Vagina (tissue), 2 donors: ENCODE results near the gene CTBP2. TPM values are rescaled to one million over a fixed set of nuclear protein-coding genes. Genes with fewer than 3 reads are reported as not detected.

Experiments
- DNase-seq, 2 donors: peaks; one replicate each; pipeline ENCODE4 v3.0.0-alpha.2; 2017; ENCODE audit errors: extremely low spot score in 2 of 2
- H3K27ac ChIP-seq: fragments of 200-600 bp; sonication (generic); one replicate; pipeline ENCODE4 v1.5.1; 2019
- H3K27me3 ChIP-seq: fragments of 200-600 bp; sonication (generic); one replicate; pipeline ENCODE4 v1.5.1; 2019
- H3K36me3 ChIP-seq, 2 donors: fragments of 200-600 bp; sonication (generic); one replicate each; pipeline ENCODE4 v1.5.1; 2017 to 2019
- H3K4me1 ChIP-seq: fragments of 200-600 bp; sonication (generic); one replicate; pipeline ENCODE4 v1.5.1; 2019
- H3K4me3 ChIP-seq, 2 donors: fragments of 200-600 bp; sonication (generic); 1 replicate in 1 of 2; 2 replicates in 1 of 2; pipeline ENCODE4 v1.5.1; 2016 to 2019
- H3K9me3 ChIP-seq: fragments of 200-600 bp; sonication (generic); one replicate; pipeline ENCODE4 v1.5.1; 2019
- POLR2A ChIP-seq, 2 donors: fragments of 450-650 bp; IDR thresholded peaks; one replicate each; pipeline ENCODE4 v1.6.1; 2017; ENCODE audit warnings: antibody characterized with exemption in 2 of 2, mild to moderate bottlenecking in 2 of 2, moderate library complexity in 2 of 2
- POLR2AphosphoS5 ChIP-seq, 2 donors: sonication (generic); formaldehyde crosslinking; IDR thresholded peaks; one replicate each; pipeline ENCODE4 v1.9.0; 2017; ENCODE audit warnings: antibody characterized with exemption in 2 of 2, mild to moderate bottlenecking in 2 of 2, low read depth in 1 of 2; ENCODE audit not compliant: insufficient read depth in 1 of 2
- intact Hi-C: fragments of 100-400 bp; cut with DNase I; formaldehyde crosslinking; loops from one replicate; pipeline ENCODE4 v1.15.1; 2023
- total RNA-seq: library from RNA; depleted of rRNA; stranded (reverse); fragments of >200 nt; gene quantifications from one replicate; pipeline ENCODE4 v1.2.3, GENCODE V29; 2016
- TF ChIP-seq, protein P1 (sequence below), 3 experiments: fragments of 450-650 bp in 2 of 3; fragments of 200-600 bp in 1 of 3; sonication (generic) in 1 of 3; IDR thresholded peaks; one replicate each; pipeline ENCODE4 v1.5.1; 2017 to 2019; ENCODE audit warnings: antibody characterized with exemption in 3 of 3, mild to moderate bottlenecking in 2 of 3, moderate library complexity in 2 of 3

The CTBP2 gene
- total RNA-seq, 1 donor from 2014 or later: 74.4 TPM

- no peak overlapping the region for H3K4me3 ChIP-seq
- TF ChIP-seq POLR2A (IDR thresholded peaks at IDR 0.05): no peak
- TF ChIP-seq POLR2AphosphoS5 (IDR thresholded peaks at IDR 0.05; ENCODE audit: insufficient read depth in 1 of 2, low read depth in 1 of 2): no peak
- TF ChIP-seq, protein P1, sequence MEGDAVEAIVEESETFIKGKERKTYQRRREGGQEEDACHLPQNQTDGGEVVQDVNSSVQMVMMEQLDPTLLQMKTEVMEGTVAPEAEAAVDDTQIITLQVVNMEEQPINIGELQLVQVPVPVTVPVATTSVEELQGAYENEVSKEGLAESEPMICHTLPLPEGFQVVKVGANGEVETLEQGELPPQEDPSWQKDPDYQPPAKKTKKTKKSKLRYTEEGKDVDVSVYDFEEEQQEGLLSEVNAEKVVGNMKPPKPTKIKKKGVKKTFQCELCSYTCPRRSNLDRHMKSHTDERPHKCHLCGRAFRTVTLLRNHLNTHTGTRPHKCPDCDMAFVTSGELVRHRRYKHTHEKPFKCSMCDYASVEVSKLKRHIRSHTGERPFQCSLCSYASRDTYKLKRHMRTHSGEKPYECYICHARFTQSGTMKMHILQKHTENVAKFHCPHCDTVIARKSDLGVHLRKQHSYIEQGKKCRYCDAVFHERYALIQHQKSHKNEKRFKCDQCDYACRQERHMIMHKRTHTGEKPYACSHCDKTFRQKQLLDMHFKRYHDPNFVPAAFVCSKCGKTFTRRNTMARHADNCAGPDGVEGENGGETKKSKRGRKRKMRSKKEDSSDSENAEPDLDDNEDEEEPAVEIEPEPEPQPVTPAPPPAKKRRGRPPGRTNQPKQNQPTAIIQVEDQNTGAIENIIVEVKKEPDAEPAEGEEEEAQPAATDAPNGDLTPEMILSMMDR (IDR thresholded peaks at IDR 0.05): no peak
- DNase-seq: no peak
- H3K4me1 ChIP-seq: peaks cover 88% of the 10 kb centered on the region
- no peak overlapping the region for H3K27ac ChIP-seq
- no peaks in the 10 kb centered on the region for H3K9me3 ChIP-seq
- intact Hi-C loops: no loop called here
- no peaks in the 10 kb centered on the region for H3K36me3 ChIP-seq
- H3K27me3 ChIP-seq: no peaks in the 10 kb centered on the region
Measured at GRCh38 chr10:125122566-125122965, 37.8 kb downstream of the CTBP2 start.

GRCh38 chr10:125121003-125121402 is 39.4 kb downstream of the CTBP2 start:
- Histone ChIP-seq H3K27ac (no peak overlapping the region), H3K9me3 (no peaks in the 10 kb centered on the region), H3K4me3 (no peak overlapping the region), H3K27me3 (no peaks in the 10 kb centered on the region), H3K4me1 (peaks cover 89% of the 10 kb centered on the region), H3K36me3 (no peaks in the 10 kb centered on the region)
- no peak for DNase-seq
- TF ChIP-seq POLR2A (IDR thresholded peaks at IDR 0.05): no peak
- no peak for TF ChIP-seq POLR2AphosphoS5 (IDR thresholded peaks at IDR 0.05; ENCODE audit: insufficient read depth in 1 of 2, low read depth in 1 of 2)
- TF ChIP-seq, protein P1 (IDR thresholded peaks at IDR 0.05): no peak
- intact Hi-C loops: no loop called here

GRCh38 chr10:125120053-125120710 is 40.2 kb downstream of the CTBP2 start:
- intact Hi-C loops: no loop called here
- Histone ChIP-seq H3K4me3 (no peak overlapping the region), H3K27me3 (no peaks in the 10 kb centered on the region), H3K36me3 (no peaks in the 10 kb centered on the region), H3K4me1 (peaks cover 89% of the 10 kb centered on the region), H3K9me3 (no peaks in the 10 kb centered on the region), H3K27ac (no peak overlapping the region)
- no peak for DNase-seq
- TF ChIP-seq, protein P1 (IDR thresholded peaks at IDR 0.05): no peak
- no peak for TF ChIP-seq POLR2AphosphoS5 (IDR thresholded peaks at IDR 0.05; ENCODE audit: insufficient read depth in 1 of 2, low read depth in 1 of 2)
- TF ChIP-seq POLR2A (IDR thresholded peaks at IDR 0.05): no peak

- intact Hi-C loops: no loop called here
- Histone ChIP-seq H3K27ac (peak overlapping the region; percentile 52), H3K27me3 (no peaks in the 10 kb centered on the region), H3K4me3 (no peak overlapping the region), H3K4me1 (peaks cover 89% of the 10 kb centered on the region), H3K36me3 (no peaks in the 10 kb centered on the region), H3K9me3 (no peaks in the 10 kb centered on the region)
- TF ChIP-seq POLR2AphosphoS5 (IDR thresholded peaks at IDR 0.05; ENCODE audit: insufficient read depth in 1 of 2, low read depth in 1 of 2) (no peak), POLR2A (IDR thresholded peaks at IDR 0.05) (no peak)
- TF ChIP-seq, protein P1 (IDR thresholded peaks at IDR 0.05): no peak
- DNase-seq: no peak
Measured at GRCh38 chr10:125118701-125119100, 41.7 kb downstream of the CTBP2 start.

- H3K4me1 ChIP-seq: peaks cover 89% of the 10 kb centered on the region
- H3K27me3 ChIP-seq: no peaks in the 10 kb centered on the region
- H3K36me3 ChIP-seq: no peaks in the 10 kb centered on the region
- no peak for DNase-seq
- H3K9me3 ChIP-seq: no peaks in the 10 kb centered on the region
- H3K27ac ChIP-seq: peak overlapping the region; percentile 52
- H3K4me3 ChIP-seq: peak overlapping the region in 1 of 2 donors; percentile 18
- TF ChIP-seq, protein P1 (IDR thresholded peaks at IDR 0.05): no peak
- TF ChIP-seq POLR2A (IDR thresholded peaks at IDR 0.05): no peak
- TF ChIP-seq POLR2AphosphoS5 (IDR thresholded peaks at IDR 0.05; ENCODE audit: insufficient read depth in 1 of 2, low read depth in 1 of 2): no peak
- intact Hi-C loops: no loop called here
Measured at GRCh38 chr10:125118011-125118611, 42.3 kb downstream of the CTBP2 start.
